HuH-7.5 (cell line): ENCODE results near the gene MIF.
"Not testable (repeated sequence)": the region's sequence is repeated elsewhere in the genome, so short reads cannot be mapped to it uniquely, and the experiment has no call there.

Experiments
- DNase-seq: peaks from one replicate; pipeline ENCODE4 v3.0.0; 2011; ENCODE audit warnings: low spot score

Gene MIF

GRCh38 chr22:23893945-23894709 lies at the start of gene MIF:
Gene MIF (plus strand): TSS chr22:23894383. CDS start chr22:23894475, 92 bp downstream.
- DNase-seq, result peak; percentile 69

GRCh38 chr22:23844739-23845202 lies 49.4 kb upstream of the MIF start:
- no peak for DNase-seq

- DNase-seq, result no peak
Observed at GRCh38 chr22:23845265-23846080, 48.7 kb upstream of the MIF start.

GRCh38 chr22:23846081-23846469 lies 48.1 kb upstream of the MIF start:
- no peak for DNase-seq

- no peak for DNase-seq
Observed at GRCh38 chr22:23847310-23847920, 46.8 kb upstream of the MIF start.

DNA sequence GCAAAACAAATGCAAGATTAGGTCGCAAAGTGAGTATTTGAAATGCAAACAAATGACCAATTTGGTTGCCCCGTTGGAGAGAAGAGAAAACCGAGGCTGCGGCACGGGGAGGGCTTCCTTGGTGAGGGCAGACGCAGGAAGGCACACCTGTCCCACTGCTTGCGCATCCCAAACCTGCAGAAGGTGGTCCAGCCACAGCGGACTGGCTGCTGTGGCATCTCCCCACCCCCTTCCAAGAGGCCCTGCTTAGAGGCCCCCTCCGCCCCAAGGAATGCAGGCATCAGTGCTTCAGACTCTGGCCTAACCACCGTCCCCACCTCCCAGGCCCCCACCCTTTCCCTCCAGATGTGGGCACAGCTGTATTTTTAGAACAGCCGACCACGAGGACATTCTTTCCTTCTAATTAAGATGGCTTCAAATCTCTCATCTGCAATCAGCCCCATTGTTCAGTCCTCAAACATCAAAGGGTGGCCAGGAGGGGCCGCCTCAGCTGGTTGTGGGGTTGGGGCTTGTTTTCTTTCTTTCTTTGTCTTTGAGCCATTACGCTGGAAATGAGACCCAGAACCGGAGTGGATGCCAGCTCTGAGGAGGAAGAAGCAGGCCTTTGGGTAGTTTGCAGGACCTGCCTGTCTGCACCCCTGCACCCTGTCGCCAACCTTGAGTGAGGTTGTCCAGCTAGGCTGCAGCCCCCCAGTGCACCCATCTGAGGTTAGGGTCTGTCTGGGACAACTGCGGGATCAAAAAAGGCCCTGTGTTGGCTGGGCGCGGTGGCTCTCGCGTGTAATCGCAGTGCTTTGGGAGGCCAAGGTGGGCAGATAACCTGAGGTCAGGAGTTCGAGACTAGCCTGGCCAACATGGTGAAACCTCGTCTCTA lies 46.0 kb upstream of the MIF start:
- no peak for DNase-seq

DNA sequence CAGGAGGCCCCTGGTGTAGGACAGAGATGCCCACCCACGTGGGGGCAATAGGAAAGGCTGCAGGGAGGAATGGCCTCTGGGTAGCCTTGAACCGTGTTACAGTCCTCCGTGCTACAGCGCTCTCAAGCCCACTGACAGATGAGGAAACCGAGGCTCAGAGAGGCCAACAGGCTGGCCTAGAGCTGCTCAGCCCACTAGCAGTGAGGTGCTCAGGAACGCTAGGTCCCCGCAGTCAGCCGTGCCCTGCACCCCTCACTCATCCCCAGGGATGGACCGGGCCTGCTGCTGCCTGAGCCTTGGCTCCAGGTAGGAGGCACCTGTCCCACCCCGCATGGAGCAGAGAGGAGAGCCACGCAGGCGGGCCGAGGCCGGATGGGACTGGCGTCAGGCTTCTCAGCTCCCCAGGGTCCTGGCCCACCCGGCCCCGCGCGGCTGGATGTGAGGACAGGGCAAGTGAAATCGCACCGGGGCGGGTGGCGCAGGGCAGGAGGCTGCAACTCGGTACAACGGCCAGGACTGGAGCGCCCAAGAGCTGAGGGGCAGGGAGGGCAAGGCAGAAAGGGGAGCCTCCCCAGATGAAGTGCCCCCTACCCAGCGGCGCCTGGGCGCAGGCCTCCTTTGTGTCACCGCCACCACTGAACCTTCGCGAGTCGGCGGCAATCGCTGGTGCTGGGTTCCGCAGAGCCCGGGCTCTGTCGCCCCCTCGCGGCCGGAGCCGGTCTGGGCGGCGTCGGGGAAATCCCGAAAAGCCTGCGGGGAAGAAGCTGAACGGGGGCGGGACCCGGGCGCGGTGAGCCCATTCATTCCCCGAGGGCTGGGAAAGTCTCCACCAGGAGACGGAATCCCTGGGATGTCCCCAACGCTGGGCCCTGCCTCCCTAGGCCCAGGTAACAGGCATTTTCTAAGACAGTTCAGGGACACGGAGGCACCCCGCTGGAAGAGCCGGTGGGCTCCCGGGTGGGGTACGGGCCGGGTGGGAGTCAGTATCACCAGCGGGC lies 44.9 kb upstream of the MIF start:
- DNase-seq, result peak; percentile 93

GRCh38 chr22:23850136-23850611 lies 44.0 kb upstream of the MIF start:
- DNase-seq, result peak; percentile 64

DNA sequence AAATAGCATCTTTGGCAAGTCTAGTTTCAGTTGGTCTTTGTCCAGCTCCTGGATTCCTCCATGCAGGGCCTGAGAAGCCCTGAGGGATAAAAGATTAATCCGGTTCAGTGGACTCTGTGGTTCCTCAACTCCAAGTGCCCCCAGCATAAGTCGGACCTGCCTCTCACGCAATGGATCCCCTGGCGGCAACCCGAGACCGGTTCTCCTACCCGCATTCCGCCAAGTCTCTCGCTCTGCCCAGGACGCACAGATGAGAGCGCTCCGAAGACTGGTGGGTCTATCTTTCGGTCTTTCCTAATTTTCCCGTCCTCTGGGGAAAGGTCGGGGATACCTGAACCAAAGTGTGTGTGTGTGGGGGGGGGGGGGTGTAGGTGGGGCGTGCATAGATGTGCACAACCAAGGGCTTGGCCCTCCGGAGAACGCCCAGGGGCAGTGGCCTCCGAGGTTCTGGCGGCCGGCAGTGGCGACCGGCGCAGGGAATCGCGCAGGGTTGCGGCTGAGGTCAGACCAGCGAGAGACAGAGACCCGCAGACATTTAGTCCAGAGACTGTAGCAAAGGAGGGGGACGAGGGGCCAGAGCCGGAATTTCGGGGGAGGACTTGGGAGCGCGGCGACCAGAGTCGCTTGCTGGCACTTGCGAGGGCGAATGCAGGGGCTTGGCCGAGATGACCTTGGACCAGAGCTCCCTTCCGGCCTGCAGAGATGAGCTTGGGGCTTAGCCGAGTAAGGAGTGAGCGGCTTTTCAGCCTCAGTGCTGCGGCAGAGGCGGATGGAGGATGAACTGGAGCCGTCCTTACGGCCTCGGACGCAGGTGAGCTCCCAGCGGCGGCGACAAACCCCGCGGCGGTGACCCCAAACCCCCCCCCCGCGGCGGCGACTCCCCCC lies 37.2 kb upstream of the MIF start:
- DNase-seq, result peak; percentile 78

DNA sequence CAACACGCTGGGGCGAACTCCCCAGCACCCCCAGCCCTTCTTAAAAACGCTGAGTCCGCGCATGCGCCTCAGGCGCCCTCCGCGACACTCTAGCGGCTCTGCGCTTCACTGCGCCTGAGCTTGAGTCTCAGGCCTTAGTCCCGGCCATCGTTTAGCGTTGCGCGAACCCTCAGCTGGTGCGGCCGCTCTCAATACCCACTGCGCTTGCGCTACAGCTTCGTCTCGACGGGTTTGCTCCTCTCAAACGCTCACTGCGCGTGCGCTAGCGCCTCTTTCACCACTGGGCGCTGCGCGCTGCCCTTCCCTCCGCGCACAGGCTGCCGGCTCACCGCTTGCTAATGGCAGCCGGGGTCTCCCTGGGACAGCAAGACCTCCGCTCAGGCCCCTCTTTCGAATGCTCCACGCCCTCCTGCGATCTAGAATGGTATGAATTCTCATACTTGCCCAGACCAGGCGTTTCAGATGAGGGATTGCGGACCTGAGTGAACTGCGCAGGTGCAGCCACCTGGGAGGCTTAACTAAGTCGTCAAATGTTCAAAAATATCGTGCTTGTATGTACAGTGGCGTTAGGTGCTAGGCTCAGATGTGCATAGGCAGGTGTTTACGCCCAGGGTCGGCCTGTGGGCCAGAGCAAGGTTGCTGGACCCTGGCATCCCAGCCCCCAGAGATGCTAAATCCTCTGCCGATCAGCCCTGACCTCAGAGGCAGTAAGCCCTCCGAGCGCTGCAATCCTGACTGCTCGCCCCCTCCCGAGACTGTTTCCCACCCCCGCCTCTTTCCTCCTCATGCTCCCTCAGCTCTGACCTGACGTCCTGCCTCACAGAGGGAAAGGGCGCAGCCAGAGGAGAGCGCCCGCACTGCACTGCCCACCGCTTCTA lies 36.3 kb upstream of the MIF start, which contains the start of gene SLC2A11:
Gene SLC2A11 (plus strand): TSS at position 270 of the 878 bp plus-strand sequence. CDS start 125 bp downstream, at position 395.
- peak; percentile 96 for DNase-seq

DNA sequence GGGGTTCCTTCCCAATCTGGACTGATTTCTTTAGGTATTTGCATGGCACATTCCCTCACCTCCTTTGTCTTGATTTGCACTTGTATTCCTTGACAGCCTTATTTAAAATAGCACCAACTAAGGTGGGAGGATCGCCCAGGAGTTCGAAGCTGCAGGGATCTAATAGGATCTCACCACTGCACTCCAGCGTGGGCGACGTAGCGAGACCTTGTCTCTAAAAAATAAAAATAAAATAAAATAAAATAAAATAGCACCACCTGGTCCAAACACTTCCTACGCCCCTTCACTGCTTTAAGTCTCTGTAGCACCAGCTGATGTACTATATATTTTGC lies 35.7 kb upstream of the MIF start:
- DNase-seq, result no peak

DNA sequence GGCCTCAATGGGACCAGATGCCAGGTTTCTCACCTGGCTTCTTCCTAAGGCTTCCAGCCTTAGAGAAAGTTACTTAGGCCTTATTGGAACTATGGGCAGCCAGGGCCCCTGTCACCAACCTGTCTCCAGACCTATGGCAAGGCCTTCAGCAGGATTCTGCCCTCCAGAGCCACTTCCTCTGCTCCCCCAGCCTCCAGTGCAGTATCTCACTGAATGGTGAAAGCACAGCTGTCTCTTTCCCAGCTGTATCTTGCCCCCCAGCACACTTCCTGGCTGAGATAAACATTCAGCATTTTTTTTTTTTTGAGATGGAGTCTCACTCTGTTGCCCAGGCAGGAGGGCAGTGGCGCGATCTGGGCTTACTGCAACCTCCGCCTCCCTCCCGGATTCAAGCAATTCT lies 35.0 kb upstream of the MIF start:
- DNase-seq, result no peak

- DNase-seq, result not testable (repeated sequence)
Observed at GRCh38 chr22:23860187-23860586, 34.0 kb upstream of the MIF start.

- DNase-seq, result peak; percentile 67
Observed at GRCh38 chr22:23862103-23862502, 32.1 kb upstream of the MIF start.

GRCh38 chr22:23864499-23865154 lies 29.6 kb upstream of the MIF start:
- not testable (repeated sequence) for DNase-seq

DNA sequence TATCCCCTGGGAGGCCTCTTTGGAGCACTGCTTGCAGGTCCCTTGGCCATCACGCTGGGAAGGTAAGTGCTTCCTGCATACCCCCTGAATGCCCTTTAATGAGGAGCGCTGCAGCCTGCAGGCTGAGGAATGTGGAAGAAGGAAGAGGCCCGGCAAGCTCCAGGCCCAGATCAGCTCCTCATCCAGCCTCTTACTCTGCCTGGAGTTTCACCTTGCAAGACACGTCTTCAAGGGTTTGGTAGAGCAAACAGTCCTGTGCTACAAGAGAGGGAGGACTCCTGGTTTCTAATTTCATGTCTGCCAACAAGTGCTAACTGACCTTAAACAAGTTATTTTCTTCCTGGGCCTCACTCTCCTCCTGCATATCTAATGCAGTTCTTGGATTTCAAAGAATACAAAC lies 25.6 kb upstream of the MIF start:
- no peak for DNase-seq

DNA sequence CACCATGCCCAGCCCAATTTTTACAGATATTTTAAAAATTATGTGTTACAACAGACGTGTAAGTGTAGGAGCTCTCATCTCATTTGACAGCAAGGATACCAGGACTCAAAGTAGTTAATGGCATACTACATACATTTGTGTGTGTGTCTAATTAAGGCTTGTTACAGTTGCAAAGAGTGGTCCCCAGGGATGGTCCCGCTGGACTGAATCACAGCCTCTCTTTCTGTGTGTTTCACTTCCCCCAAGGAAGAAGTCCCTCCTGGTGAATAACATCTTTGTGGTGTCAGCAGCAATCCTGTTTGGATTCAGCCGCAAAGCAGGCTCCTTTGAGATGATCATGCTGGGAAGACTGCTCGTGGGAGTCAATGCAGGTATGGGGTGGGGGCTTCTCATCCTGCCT lies 19.3 kb upstream of the MIF start:
- no peak for DNase-seq

DNA sequence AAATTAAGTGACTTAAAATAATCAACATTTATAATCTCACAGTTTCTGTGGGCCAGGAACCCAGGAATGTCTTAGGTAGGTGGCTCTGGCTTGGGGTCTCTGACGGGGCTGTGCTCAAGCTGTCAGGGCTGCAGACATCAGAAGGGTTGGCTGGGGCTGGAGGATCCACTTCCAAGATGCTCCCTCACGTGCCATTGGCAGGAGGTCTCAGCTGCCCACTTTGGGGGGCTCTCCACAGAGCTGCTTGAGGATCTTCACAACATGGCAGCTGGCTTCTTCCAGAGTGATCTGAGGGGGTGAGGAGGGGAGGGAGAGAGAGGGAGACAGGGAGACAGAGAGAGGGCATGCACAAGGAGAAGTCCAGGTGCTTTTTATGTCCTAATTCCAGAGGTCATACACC lies 18.4 kb upstream of the MIF start:
- no peak for DNase-seq
